ENCODE measurements around the gene AFAP1L1.

The AFAP1L1 gene

GRCh38 chr5:149310947-149311658 lies 39.4 kb downstream of the AFAP1L1 start:
- Mint-ChIP-seq H3K27ac (no peak overlapping the region), H3K4me1 (ENCODE audit: low read depth) (no peaks in the 10 kb centered on the region), H3K9me3 (ENCODE audit: low read depth) (no peaks in the 10 kb centered on the region), H3K4me3 (no peak overlapping the region), H3K27me3 (no peaks in the 10 kb centered on the region), H3K36me3 (no peaks in the 10 kb centered on the region)

GRCh38 chr5:149313151-149313841 lies 41.6 kb downstream of the AFAP1L1 start:
- Mint-ChIP-seq H3K4me1 (ENCODE audit: low read depth) (peaks cover 3% of the 10 kb centered on the region), H3K4me3 (no peak overlapping the region), H3K36me3 (no peaks in the 10 kb centered on the region), H3K27ac (no peak overlapping the region), H3K27me3 (no peaks in the 10 kb centered on the region), H3K9me3 (ENCODE audit: low read depth) (no peaks in the 10 kb centered on the region)

- no peaks in the 10 kb centered on the region for H3K27me3 Mint-ChIP-seq
- H3K36me3 Mint-ChIP-seq = no peaks in the 10 kb centered on the region
- no peak overlapping the region for H3K4me3 Mint-ChIP-seq
- no peaks in the 10 kb centered on the region for H3K9me3 Mint-ChIP-seq (ENCODE audit: low read depth)
- H3K27ac Mint-ChIP-seq = no peak overlapping the region
- peaks cover 3% of the 10 kb centered on the region for H3K4me1 Mint-ChIP-seq (ENCODE audit: low read depth)
These were observed 43.0 kb downstream of the AFAP1L1 start for GRCh38 chr5:149314571-149315111.

GRCh38 chr5:149315753-149316152 lies 44.1 kb downstream of the AFAP1L1 start:
- peaks cover 3% of the 10 kb centered on the region for H3K4me1 Mint-ChIP-seq (ENCODE audit: low read depth)

GRCh38 chr5:149317281-149318048 lies 45.8 kb downstream of the AFAP1L1 start:
- Mint-ChIP-seq H3K9me3 (ENCODE audit: low read depth) (no peaks in the 10 kb centered on the region), H3K4me3 (no peak overlapping the region), H3K4me1 (ENCODE audit: low read depth) (peaks cover 3% of the 10 kb centered on the region), H3K27me3 (no peaks in the 10 kb centered on the region), H3K36me3 (no peaks in the 10 kb centered on the region), H3K27ac (no peak overlapping the region)

More at GRCh38 chr5:149315753-149316152, 44.1 kb downstream of the AFAP1L1 start:
- Mint-ChIP-seq H3K4me3 (no peak overlapping the region), H3K27me3 (no peaks in the 10 kb centered on the region), H3K36me3 (no peaks in the 10 kb centered on the region), H3K27ac (no peak overlapping the region), H3K9me3 (ENCODE audit: low read depth) (no peaks in the 10 kb centered on the region)

- Mint-ChIP-seq H3K9me3 (ENCODE audit: low read depth) (no peaks in the 10 kb centered on the region), H3K4me3 (no peak overlapping the region), H3K4me1 (ENCODE audit: low read depth) (peaks cover 3% of the 10 kb centered on the region), H3K36me3 (no peaks in the 10 kb centered on the region), H3K27ac (no peak overlapping the region), H3K27me3 (no peaks in the 10 kb centered on the region)
These were observed 47.5 kb downstream of the AFAP1L1 start for GRCh38 chr5:149319174-149319573.

GRCh38 chr5:149320791-149321330 lies 49.2 kb downstream of the AFAP1L1 start:
- Mint-ChIP-seq H3K9me3 (ENCODE audit: low read depth) (no peaks in the 10 kb centered on the region), H3K36me3 (peaks cover under 1% of the 10 kb centered on the region), H3K27me3 (no peaks in the 10 kb centered on the region), H3K4me1 (ENCODE audit: low read depth) (peaks cover 3% of the 10 kb centered on the region), H3K4me3 (no peak overlapping the region), H3K27ac (no peak overlapping the region)

- H3K4me3 Mint-ChIP-seq = no peak overlapping the region
- H3K27me3 Mint-ChIP-seq = no peaks in the 10 kb centered on the region
- peaks cover 2% of the 10 kb centered on the region for H3K36me3 Mint-ChIP-seq
- H3K27ac Mint-ChIP-seq = no peak overlapping the region
- H3K4me1 Mint-ChIP-seq (ENCODE audit: low read depth) = no peaks in the 10 kb centered on the region
- no peaks in the 10 kb centered on the region for H3K9me3 Mint-ChIP-seq (ENCODE audit: low read depth)
These were observed 50.9 kb downstream of the AFAP1L1 start for GRCh38 chr5:149322518-149322917.

- Mint-ChIP-seq H3K27ac (no peak overlapping the region), H3K4me1 (ENCODE audit: low read depth) (no peaks in the 10 kb centered on the region), H3K9me3 (ENCODE audit: low read depth) (no peaks in the 10 kb centered on the region), H3K27me3 (no peaks in the 10 kb centered on the region), H3K4me3 (no peak overlapping the region), H3K36me3 (peaks cover 2% of the 10 kb centered on the region)
These were observed 51.6 kb downstream of the AFAP1L1 start for GRCh38 chr5:149323210-149323609.

- no peaks in the 10 kb centered on the region for H3K27me3 Mint-ChIP-seq
- H3K36me3 Mint-ChIP-seq = peaks cover 2% of the 10 kb centered on the region
- no peaks in the 10 kb centered on the region for H3K9me3 Mint-ChIP-seq (ENCODE audit: low read depth)
- no peaks in the 10 kb centered on the region for H3K4me1 Mint-ChIP-seq (ENCODE audit: low read depth)
- no peak overlapping the region for H3K27ac Mint-ChIP-seq
- H3K4me3 Mint-ChIP-seq = no peak overlapping the region
These were observed 52.1 kb downstream of the AFAP1L1 start for GRCh38 chr5:149323621-149324205.

GRCh38 chr5:149324641-149325040 lies 53.0 kb downstream of the AFAP1L1 start:
- no peaks in the 10 kb centered on the region for H3K27me3 Mint-ChIP-seq
- no peak overlapping the region for H3K4me3 Mint-ChIP-seq

GRCh38 chr5:149325166-149325735 lies 53.6 kb downstream of the AFAP1L1 start:
- Mint-ChIP-seq H3K27me3 (no peaks in the 10 kb centered on the region), H3K4me1 (ENCODE audit: low read depth) (no peaks in the 10 kb centered on the region), H3K27ac (no peak overlapping the region), H3K4me3 (no peak overlapping the region), H3K9me3 (ENCODE audit: low read depth) (no peaks in the 10 kb centered on the region), H3K36me3 (peaks cover 2% of the 10 kb centered on the region)

More at GRCh38 chr5:149324641-149325040, 53.0 kb downstream of the AFAP1L1 start:
- H3K4me1 Mint-ChIP-seq (ENCODE audit: low read depth) = no peaks in the 10 kb centered on the region
- peaks cover 2% of the 10 kb centered on the region for H3K36me3 Mint-ChIP-seq
- H3K27ac Mint-ChIP-seq = no peak overlapping the region
- H3K9me3 Mint-ChIP-seq (ENCODE audit: low read depth) = no peaks in the 10 kb centered on the region

- Mint-ChIP-seq H3K36me3 (peaks cover 2% of the 10 kb centered on the region), H3K27me3 (no peaks in the 10 kb centered on the region), H3K27ac (no peak overlapping the region), H3K9me3 (ENCODE audit: low read depth) (no peaks in the 10 kb centered on the region), H3K4me1 (ENCODE audit: low read depth) (no peaks in the 10 kb centered on the region), H3K4me3 (no peak overlapping the region)
These were observed 54.2 kb downstream of the AFAP1L1 start for GRCh38 chr5:149325894-149326293.

- no peaks in the 10 kb centered on the region for H3K4me1 Mint-ChIP-seq (ENCODE audit: low read depth)
- no peaks in the 10 kb centered on the region for H3K9me3 Mint-ChIP-seq (ENCODE audit: low read depth)
- peaks cover 2% of the 10 kb centered on the region for H3K36me3 Mint-ChIP-seq
- H3K27me3 Mint-ChIP-seq = no peaks in the 10 kb centered on the region
- no peak overlapping the region for H3K27ac Mint-ChIP-seq
- H3K4me3 Mint-ChIP-seq = no peak overlapping the region
These were observed 55.0 kb downstream of the AFAP1L1 start for GRCh38 chr5:149326611-149327010.

Measured in activated naive CD8-positive, alpha-beta T cell (primary cell).